Stimulated activated CD8-positive, alpha-beta memory T cell treated with anti-CD3 and anti-CD28 coated beads, Interleukin-15, amount 100 ng/mL, for 24 hours (primary cell): ENCODE data around the gene TBL2.
"Not testable (repeated sequence)": the region's sequence is repeated elsewhere in the genome, so short reads cannot be mapped to it uniquely, and the experiment has no call there.

Experiments used
- DNase-seq: peaks from one replicate; pipeline ENCODE4 v3.0.0-alpha.2; 2020; ENCODE audit warnings: low read depth

TBL2 gene, protein sequence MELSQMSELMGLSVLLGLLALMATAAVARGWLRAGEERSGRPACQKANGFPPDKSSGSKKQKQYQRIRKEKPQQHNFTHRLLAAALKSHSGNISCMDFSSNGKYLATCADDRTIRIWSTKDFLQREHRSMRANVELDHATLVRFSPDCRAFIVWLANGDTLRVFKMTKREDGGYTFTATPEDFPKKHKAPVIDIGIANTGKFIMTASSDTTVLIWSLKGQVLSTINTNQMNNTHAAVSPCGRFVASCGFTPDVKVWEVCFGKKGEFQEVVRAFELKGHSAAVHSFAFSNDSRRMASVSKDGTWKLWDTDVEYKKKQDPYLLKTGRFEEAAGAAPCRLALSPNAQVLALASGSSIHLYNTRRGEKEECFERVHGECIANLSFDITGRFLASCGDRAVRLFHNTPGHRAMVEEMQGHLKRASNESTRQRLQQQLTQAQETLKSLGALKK

DNA sequence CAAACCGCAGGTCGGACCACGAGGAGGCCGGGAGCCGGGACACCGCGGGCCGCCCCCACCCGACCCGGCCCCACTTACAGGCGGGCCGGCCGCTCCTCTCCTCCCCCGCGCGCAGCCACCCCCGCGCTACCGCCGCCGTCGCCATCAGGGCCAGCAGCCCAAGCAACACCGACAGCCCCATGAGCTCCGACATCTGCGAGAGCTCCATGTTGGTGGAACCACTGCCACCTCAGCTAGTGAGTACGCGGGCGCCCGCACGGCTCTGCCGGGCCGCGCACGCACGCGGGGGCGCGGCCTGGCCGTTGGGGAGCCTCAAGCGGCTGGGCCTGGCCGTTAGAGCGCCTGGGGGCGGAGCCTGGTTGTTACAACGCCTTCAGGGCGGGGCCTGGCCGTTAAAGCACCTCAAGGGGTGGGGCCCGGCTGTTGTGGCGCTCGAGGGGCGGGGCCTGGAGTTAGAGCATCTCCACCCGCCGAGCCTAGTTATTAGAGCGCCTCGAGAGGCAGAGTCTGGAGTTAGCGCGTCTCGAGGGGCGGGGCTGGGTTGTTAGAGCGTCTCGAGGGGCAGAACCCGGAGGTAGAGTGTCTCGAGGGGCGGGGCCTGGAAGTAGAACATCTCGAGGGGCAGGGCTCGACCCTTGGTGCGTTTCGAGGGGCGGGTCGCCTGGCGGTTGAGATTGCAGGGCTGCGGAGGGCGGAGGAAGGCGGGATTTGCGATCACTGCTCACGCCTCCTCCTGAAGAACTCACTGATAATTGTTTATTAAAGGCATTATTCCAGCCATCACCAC is at the start of gene TBL2:
TBL2 (minus strand) TSS at position 238 of the 787 bp plus-strand sequence; CDS start at position 208, 30 bp downstream.
- peak; percentile 91 for DNase-seq

DNA sequence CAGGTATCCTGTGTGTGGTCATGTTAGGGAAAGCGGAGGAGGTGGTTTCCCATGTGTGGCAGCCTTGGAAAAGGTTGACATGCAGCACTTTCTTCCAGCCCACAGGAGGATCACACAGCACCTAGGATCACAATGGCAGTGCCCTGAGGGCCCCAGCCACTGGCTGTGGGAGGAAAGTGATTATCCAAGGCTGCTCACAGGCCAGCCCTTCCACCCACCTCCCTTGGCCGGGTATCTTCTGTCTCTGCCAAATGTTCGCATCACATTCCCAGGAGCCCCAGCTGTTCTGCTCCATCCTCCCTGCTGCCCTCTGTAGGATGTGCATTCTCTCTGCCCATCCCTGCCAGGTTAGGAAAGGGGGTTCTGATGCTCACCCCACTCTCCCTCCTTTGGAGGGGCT is 48.4 kb upstream of the TBL2 start:
- DNase-seq: no peak

DNA sequence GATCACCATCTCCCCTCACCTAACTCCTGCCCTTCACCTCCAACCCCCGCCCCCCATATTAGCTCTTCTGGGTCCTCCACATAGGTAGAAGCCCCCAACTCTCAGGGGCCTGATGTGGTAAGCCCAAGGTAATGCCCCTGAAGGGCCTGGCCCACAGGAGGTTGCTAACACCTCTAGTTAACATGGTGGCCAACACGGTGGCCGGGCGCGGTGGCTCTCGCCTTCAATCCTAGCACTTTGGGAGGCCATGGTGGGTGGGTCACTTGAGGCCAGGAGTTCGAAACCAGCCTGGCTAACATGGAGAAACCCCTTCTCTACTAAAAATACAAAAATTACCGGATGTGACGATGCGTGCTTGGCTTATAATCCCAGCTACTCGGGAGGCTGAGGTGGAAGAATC is 46.9 kb upstream of the TBL2 start:
- DNase-seq: no peak

DNA sequence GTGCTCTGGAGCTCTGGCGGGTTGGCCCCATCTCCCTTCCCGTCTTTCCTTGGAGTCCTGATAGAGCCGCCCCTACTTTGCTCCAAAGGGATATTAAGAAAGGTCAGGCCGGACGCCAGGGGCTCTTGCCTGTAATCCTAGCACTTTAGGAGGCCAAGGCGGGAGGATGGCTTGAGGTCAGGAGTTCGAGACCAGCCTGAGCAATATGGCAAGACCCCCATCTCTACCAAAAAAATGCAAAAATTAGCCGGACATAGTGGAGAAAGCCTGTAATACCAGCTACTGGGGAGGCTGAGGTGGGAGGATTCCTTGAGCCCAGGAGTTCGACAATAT is 46.3 kb upstream of the TBL2 start:
- no peak for DNase-seq

DNA sequence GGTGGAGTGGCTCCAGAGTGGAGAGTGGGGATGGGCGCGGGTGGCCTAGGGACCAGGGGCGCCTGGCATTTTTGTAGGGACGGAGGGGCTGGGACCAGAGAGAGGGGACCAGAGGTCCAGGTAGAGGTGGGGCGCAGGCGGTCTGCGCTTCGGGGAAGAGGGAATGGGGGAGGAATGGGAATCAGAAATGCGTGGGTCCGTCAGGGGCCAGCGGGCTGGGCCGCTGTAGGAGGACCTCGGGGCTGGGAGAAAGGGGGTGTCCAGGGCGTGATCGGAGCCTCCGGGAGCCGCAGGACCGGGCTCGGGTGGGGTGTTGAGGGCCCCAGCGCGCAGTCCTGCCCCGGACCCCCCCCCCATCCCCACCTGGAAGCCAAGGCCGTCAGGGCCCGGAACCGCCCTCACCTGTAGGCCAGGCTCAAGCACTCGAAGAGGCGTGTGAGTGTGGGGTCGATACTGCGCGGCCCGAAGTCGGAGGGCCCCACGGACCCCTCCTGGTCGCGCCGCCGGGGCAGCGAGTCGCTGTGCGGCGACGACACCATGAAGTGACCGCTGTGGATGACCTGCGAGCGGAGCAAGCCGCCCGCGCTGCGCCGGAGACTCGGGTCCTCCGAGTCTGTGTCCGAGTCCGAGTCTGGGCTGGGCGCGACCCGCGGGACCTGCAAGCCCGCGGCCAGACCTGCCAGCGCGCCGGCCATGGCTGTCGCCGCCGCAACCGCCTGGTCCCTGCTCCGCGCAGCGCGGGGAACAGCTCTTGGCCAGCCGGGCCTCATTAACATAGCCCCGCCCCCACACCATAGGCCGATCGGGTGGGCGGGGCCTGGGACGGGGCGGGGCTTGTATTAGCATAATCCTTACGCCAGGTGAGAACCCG is 45.7 kb upstream of the TBL2 start, which contains the start of gene MLXIPL:
MLXIPL (minus strand) TSS at position 725 of the 871 bp plus-strand sequence; CDS start at position 695, 30 bp downstream.
- DNase-seq: peak; percentile 31

DNA sequence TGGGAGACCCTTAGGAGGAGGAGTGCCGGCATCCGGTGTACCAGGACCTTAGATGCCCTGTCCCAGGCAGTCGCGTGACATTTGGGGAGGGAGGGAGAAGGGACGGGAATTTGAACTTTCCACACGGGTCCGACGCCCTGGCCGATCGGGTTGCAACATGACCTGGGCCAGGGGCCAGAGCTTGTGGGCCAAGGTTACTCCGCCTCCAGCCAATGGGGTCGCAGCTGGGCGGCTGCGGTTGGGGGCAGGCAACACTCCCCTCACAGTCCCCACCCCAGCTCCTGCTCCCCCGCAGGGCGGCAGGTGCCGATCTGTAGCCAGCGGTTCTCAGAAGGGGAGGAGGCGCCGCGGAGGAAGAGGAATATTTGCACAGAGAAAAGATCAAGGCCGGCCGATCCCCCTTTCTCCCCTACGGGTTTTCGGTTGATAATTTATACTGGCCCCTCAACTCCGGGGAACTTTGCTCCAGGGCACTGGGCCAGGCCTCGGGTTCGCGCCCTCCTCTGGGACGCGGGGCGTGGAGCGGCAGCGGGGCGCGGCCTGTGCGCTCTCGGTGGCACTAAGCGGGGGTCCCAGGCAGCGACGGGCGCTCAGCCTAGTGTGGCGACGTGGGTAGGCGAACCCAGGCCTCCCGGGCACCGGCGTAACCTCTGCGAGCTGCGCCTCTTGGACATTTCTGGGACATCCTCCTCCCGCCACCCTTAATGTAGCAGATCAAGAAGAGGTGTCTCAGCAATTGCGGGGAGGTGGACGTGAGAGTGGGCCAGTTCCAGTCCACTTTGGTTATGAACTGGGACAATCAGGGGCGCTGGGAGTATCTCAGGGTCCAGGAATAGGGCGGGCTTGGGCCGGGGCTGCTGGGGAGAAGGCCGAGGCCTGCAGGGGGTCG is 44.8 kb upstream of the TBL2 start:
- no peak for DNase-seq

DNA sequence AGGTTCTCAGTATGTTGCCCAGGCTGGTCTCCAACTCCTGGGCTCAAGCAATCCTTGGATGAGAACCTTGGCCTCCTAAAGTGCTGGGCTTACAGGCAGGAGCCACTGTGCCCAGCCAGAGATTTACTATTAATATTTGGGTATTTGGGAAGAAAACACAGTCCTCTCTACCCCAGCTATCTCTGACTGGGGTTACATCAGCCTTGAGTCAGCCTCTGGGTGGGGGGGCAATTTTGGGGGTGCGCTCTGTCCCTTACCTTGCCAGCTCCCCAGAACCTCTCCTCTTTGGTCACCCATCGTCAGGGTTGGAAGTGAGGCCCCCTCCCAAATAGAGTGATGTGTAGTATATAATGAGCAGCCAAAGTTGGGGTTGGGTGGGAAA is 44.1 kb upstream of the TBL2 start:
- no peak for DNase-seq

DNA sequence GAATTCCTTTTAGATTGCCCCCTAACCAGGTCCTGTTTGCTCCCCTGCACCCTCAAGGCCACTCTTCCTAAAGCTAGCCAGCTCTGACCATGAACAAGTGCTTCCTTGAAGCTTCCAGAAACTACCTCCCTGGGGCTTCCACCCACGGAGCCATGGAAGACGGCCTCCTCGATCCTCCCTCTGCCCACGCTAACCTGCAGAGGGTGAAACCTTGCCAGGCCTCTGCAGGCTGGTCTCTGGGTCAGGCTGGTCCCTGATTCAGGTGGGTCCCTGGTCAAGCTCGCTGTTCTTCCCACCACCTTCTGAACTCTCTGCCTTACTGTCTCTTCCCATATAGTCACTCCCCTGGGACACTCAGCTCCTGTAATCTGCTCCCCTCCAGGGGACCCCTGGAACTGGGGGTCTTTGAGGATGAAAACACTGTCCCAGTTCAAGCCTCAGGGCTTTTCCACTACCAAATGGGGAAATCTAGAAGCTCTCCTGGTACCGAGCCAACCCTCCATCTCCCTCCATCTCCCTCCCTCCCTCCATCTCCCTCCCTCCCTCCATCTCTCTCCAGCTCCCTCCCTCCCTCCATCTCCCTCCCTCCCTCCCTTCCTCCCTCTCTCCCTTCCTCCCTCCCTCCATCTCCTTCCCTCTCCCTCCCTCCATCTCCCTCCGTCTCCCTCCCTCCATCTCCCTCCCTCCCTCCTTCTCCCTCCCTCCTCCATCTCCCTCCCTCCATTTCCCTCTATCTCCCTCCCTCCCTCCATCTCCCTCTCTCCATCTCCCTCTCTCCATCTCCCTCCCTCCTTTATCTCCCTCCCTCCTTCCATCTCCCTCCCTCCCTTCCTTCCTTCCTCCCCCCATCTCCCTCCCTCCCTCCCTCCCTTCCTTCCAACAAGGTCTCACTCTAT is 43.0 kb upstream of the TBL2 start:
- no peak for DNase-seq

DNA sequence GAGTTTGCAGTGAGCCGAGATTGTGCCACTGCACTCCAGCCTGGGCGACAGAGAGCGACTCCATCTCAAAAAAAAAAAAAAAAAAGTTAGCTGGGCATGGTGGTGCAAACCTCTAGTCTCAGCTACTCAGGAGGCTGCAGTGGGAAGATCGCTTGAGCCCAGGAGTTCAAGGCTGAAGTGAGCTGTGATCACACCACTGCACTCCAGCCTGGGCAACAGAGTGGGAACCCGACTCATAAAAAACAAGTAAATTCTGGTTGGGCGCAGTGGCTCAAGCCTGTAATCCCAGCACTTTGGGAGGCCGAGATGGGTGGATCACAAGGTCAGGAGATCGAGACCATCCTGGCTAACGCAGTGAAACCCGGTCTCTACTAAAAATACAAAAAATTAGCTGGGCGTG is 41.0 kb upstream of the TBL2 start:
- DNase-seq: not testable (repeated sequence)

DNA sequence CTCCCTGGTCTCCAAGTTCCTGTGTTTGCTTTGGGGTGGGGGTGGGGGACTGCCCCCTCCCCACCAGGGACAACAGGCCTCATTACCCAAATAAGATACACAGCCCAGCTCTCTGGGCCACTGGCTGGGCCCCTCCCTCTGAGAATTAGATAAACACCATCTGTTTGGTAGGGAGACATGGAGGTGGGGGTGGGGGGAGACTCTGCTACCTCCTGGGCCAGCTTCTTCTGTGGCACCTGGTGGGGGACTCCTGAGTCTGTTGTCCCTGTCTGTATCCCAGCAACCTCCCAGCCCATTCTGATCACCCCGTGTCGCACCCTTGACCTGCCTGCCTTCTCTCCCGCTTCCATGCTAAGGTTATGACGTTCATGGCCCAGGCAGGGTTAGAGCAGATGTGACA is 40.2 kb upstream of the TBL2 start:
- no peak for DNase-seq

DNA sequence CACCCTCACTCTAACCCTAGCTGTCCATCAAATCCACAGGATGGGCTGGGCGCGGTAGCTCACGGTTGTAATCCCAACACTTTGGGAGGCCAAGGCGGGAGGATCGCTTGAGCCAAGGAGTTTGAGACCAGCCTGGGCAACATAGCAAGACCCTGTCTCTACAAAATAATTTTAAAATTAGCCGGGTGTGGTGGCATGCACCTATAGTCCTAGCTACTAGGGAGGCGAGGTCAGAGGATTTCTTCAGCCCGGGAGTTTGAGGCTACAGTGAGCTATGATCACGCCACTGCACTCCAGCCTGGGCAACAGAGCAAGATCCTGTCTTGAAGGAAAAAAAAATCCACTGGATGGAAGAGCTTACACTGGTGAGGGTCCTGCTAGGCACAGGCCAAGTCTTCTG is 39.1 kb upstream of the TBL2 start:
- not testable (repeated sequence) for DNase-seq

DNA sequence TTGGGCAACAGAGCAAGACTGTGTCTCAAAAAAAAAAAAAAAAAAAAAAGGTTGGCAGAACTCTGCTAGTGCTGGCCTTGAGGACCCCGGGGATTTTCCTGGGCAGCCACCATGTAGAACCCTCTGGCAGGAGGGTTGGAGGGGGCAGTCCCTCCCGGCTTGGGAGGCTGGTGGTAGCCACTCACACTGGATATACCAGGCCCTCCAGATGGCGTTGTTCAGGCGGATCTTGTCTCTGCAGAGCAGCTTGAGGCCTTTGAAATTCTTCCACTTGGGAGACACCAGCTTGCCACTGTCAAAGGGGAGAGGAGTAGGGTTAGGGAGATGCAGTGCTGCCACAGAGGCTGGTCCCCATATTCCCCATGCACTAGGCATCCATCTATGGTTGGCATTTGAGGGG is 37.5 kb upstream of the TBL2 start:
- DNase-seq: no peak

DNA sequence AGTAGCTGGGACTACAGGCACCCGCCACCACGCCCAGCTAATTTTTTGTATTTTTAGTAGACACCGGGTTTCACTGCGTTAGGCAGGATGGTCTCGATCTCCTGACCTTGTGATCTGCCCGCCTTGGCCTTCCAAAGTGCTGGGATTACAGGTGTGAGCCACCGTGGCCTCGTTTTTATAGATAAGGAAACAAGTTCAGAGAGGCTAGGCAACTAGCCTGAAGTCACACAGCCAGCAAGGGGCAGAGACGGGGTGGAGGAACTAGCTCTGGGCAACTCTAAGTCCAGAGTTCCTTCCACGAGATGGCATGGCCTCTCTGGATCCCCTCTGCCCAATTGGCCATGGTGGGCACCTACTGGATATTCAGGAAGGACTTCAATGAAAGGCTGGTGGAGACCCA is 36.6 kb upstream of the TBL2 start:
- DNase-seq: not testable (repeated sequence)

DNA sequence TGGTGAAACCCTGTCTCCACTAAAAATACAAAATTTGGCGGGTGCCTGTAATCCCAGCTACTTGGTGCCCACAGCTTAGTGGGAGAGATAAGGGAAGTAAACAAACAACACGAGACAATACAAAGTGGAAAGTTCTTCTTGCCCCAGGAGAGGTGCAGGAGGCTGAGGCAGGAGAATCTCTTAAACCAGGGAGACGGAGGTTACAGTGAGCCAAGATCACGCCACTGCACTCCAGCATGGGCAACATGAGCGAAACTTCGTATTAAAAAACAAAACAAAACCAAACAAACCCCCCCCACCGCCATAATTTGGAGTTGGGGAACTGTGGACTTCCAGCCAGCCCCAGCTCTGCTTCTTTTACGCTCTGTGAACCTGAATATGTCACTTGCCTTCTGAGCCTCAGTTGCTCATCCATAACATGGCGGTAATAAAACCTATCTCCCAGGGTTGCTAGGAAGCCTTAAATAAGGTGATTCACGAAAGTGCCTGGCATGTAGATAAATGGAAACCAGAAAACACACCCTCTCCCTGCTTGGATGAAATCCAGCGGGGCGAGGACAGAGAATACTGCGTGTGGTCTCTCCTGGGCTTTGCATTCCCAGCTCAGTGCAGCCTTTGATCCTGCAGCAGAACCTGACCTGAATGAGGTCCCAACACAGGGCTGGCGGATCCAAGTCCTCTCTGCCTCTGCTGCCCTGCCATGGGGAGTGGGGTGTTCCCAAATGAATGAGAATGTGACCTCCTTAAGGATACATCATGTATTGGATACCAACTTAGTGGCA is 35.8 kb upstream of the TBL2 start:
- DNase-seq: no peak

DNA sequence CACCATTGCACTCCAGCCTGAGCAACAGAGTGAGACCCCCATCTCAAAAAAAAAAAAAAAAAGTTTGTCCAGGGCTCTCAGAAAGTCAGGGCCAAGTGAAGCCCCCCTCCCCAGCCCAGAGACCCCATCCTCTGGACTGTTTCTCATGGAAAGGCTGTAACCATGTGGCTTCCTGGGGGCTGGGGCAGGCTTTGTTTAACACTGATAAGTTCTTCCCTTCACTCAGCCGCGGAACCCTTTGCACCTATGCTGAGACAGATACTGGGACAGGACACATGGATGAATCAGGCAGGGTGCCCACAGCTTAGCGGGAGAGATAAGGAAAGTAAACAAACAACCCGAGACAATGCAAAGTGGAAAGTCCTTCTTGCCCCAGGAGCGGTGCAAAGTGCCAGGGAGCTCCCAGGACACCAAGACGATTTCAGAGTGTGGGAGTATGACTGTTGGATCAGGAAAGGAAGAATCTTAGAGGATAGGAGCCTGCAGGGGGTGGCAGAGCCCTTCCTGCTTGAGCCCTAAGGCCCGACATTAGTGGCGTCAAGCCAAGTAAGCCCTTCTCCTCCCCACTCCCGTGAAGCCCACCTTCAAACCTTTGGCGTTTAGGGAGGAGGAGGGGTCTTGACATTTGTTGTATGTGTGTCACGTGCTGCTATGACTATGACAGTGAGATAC is 34.4 kb upstream of the TBL2 start:
- no peak for DNase-seq

DNA sequence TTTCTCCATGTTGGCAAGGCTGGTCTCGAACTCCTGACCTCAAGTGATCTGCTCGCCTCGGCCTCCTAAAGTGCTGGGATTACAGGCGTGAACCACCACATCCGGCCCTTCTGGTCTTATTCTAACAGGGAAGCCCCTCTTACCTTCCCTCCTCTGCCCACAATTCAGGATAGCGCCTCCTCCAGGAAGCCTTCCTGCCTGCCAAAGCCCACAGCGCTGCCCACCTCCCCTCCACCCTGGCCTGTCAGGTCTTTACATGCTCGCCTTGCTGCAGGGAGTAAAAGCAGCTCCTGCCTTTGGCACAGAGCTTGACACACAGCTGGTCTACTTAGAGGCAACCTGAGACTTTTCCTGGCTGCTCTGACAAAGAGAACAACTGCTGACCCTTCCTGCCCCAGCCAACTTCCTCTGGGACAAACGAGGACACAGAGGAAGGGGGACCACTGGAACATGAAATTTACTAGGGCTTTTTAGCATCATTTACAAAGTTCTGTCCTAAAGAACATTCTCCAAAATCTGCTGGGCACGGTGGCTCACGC is 32.7 kb upstream of the TBL2 start:
- no peak for DNase-seq

DNA sequence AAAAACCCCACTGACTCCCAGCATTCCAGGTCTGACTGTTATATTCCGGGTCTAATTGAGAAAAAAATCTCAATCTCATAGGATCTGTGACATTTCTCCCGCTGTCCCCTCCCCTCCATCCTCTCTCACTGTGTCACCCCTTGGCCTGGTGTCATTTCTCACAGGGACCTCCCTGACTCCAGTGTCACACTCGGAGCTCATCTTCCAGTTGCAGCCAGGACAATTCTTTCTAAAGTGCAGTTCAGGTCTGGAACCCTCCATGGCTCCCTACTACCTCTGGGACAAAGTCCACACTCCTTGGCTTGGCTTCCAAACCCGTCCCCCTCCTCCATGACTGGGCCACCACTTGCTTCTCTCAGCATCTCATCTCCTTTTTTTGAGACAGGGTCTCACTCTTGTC is 31.7 kb upstream of the TBL2 start:
- DNase-seq: no peak

DNA sequence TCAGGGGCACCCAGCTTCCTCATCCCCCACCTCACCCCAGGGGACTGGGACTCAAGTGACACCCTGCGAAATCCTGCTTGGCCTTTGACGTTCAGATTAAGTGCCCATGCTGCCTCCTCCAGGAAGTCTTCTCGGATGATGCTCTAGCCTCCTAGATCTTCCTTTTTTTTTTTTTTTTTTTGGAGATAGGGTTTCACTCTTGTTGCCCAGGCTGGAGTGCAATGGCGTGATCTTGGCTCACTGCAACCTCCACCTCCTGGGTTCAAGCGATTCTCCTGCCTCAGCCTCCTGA is 29.3 kb upstream of the TBL2 start:
- DNase-seq: not testable (repeated sequence)
